SK-N-SH (cell line): Measurements from ENCODE around the gene PPP1R3F. TPM values are rescaled to one million over a fixed set of nuclear protein-coding genes. Genes with fewer than 3 reads are reported as not detected.

Source experiments
- CTCF ChIA-PET: fragments of 300-600, 350-600 bp; formaldehyde crosslinking; extraction: SDS; loops from one replicate; lab custom pipeline; 2021; lab: Yijun Ruan, JAX
- POLR2A ChIA-PET: fragments of 350-600 bp; sonication (Branson Sonifier 250); formaldehyde crosslinking; extraction: SDS; loops from one replicate; lab custom pipeline; 2020; ENCODE audit warnings: antibody characterized with exemption, inconsistent platforms; lab: Yijun Ruan, JAX
- DNase-seq: peaks from one replicate; pipeline ENCODE4 v3.0.0; 2012
- H2AFZ ChIP-seq: fragments of 200-600 bp; sonication (generic); 2 replicates; pipeline ENCODE4 v1.8.1; 2016; ENCODE audit warnings: antibody characterized with exemption, mild to moderate bottlenecking, low read depth
- H3F3A ChIP-seq: fragments of 200-600 bp; sonication (generic); replicated peaks from 2 replicates; pipeline ENCODE3; 2016; ENCODE audit warnings: antibody characterized with exemption, mild to moderate bottlenecking; ENCODE audit not compliant: insufficient read depth
- H3K27ac ChIP-seq, 2 experiments: fragments of 200-500 bp in 1 of 2; fragments of 200-600 bp in 1 of 2; sonication (Bioruptor generic) in 1 of 2; sonication (generic), shearing (Covaris generic) in 1 of 2; 2 replicates each; pipeline versions ENCODE4 v1.5.1 to v1.6.1; 2014 to 2016; ENCODE audit warnings: low read depth in 2 of 2, inconsistent platforms in 1 of 2, low read length in 1 of 2, mild to moderate bottlenecking in 1 of 2, mixed read lengths in 1 of 2
- H3K27me3 ChIP-seq: fragments of 200-600 bp; sonication (generic), shearing (Covaris generic); 2 replicates; pipeline ENCODE4 v1.6.1; 2016; ENCODE audit warnings: mixed run types; ENCODE audit not compliant: insufficient read depth
- H3K36me3 ChIP-seq, 2 experiments: fragments of 200-500 bp in 1 of 2; fragments of 200-600 bp in 1 of 2; sonication (Bioruptor generic) in 1 of 2; sonication (generic) in 1 of 2; replicated peaks in 1 of 2; 2 replicates each; pipeline versions ENCODE3 to v1.5.1; 2014 to 2016; ENCODE audit warnings: low read length in 1 of 2, mild to moderate bottlenecking in 1 of 2; ENCODE audit not compliant: insufficient read depth in 2 of 2, control insufficient read depth in 1 of 2
- H3K4me1 ChIP-seq, 2 experiments: fragments of 200-500 bp in 1 of 2; fragments of 200-600 bp in 1 of 2; sonication (Bioruptor generic) in 1 of 2; sonication (generic), shearing (Covaris generic) in 1 of 2; 2 replicates each; pipeline versions ENCODE4 v1.5.1 to v1.6.1; 2014 to 2016; ENCODE audit warnings: low read depth in 1 of 2, low read length in 1 of 2, mixed run types in 1 of 2; ENCODE audit not compliant: insufficient read depth in 2 of 2, control insufficient read depth in 1 of 2
- H3K4me2 ChIP-seq: fragments of 200-600 bp; sonication (generic), shearing (Covaris generic); 2 replicates; pipeline ENCODE4 v1.6.1; 2017; ENCODE audit warnings: mixed run types
- H3K4me3 ChIP-seq, 2 experiments: fragments of 200-500 bp in 1 of 2; fragments of 200-600 bp in 1 of 2; sonication (Bioruptor generic) in 1 of 2; sonication (generic), shearing (Covaris generic) in 1 of 2; 2 replicates each; pipeline versions ENCODE4 v1.5.1 to v1.8.1; 2014 to 2016; ENCODE audit warnings: low read depth in 2 of 2, inconsistent platforms in 1 of 2, low read length in 1 of 2, mild to moderate bottlenecking in 1 of 2, mixed read lengths in 1 of 2, moderate library complexity in 1 of 2
- H3K79me2 ChIP-seq: fragments of 200-600 bp; sonication (generic); 2 replicates; pipeline ENCODE4 v1.8.1; 2017; ENCODE audit warnings: mild to moderate bottlenecking; ENCODE audit not compliant: insufficient read depth
- H3K9ac ChIP-seq: fragments of 200-600 bp; sonication (generic); 2 replicates; pipeline ENCODE4 v1.6.1; 2017; ENCODE audit warnings: mixed run types
- H3K9me2 ChIP-seq: fragments of 200-600 bp; sonication (generic); 2 replicates; pipeline ENCODE4 v1.6.1; 2017; ENCODE audit warnings: mixed run types
- H3K9me3 ChIP-seq: fragments of 200-600 bp; sonication (generic); 2 replicates; pipeline ENCODE4 v1.6.1; 2017; ENCODE audit warnings: mixed run types, mild to moderate bottlenecking, moderate library complexity
- H4K20me1 ChIP-seq: fragments of 200-600 bp; sonication (generic); 2 replicates; pipeline ENCODE4 v1.6.1; 2017; ENCODE audit warnings: mild to moderate bottlenecking, mixed run types; ENCODE audit not compliant: insufficient read depth
- CTCF ChIP-seq: fragments of 200-600 bp; sonication (generic); IDR thresholded peaks from 2 replicates; pipeline ENCODE4 v1.6.1; 2017; ENCODE audit warnings: antibody characterized with exemption, mild to moderate bottlenecking, moderate library complexity
- FOSL2 ChIP-seq: IDR thresholded peaks from 2 replicates; pipeline ENCODE4 v1.4.0; 2012; ENCODE audit warnings: low read depth, mild to moderate bottlenecking, moderate library complexity, borderline replicate concordance
- FOXJ3 ChIP-seq: sonication (generic); formaldehyde crosslinking; IDR thresholded peaks from 2 replicates; pipeline ENCODE4 v1.5.1; 2020; ENCODE audit warnings: mild to moderate bottlenecking, missing genetic modification reagents
- FOXM1 ChIP-seq: IDR thresholded peaks from 2 replicates; pipeline ENCODE4 v1.4.0; 2012; ENCODE audit warnings: low read depth, mild to moderate bottlenecking
- GABPA ChIP-seq: IDR thresholded peaks from 2 replicates; pipeline ENCODE4 v1.4.0; 2012; ENCODE audit warnings: low read depth, mild to moderate bottlenecking
- IRF3 ChIP-seq: fragments of 150-350 bp; IDR thresholded peaks from 2 replicates; pipeline ENCODE4 v1.6.1; 2016; ENCODE audit warnings: mild to moderate bottlenecking, low read depth, low read length
- MEF2A ChIP-seq: IDR thresholded peaks from 2 replicates; pipeline ENCODE4 v1.4.0; 2012; ENCODE audit warnings: low read depth, borderline replicate concordance
- MXI1 ChIP-seq: IDR thresholded peaks from 2 replicates; pipeline ENCODE4 v1.6.1; 2012; ENCODE audit warnings: mild to moderate bottlenecking, low read depth, low read length, improper control_type of control experiment
- NRF1 ChIP-seq: IDR thresholded peaks from 2 replicates; pipeline ENCODE4 v1.6.1; 2012; ENCODE audit warnings: low read depth, mild to moderate bottlenecking, low read length
- PBX3 ChIP-seq: IDR thresholded peaks from 2 replicates; pipeline ENCODE4; 2012
- POLR2AphosphoS5 ChIP-seq: IDR thresholded peaks from 2 replicates; pipeline ENCODE4 v1.6.1; 2012; ENCODE audit warnings: low read depth, low read length
- RCOR1 ChIP-seq: fragments of 150-350 bp; IDR thresholded peaks from 2 replicates; pipeline ENCODE4 v1.6.1; 2017; ENCODE audit warnings: antibody characterized with exemption, low read length
- REST ChIP-seq: IDR thresholded peaks from 2 replicates; pipeline ENCODE4 v1.6.1; 2012; ENCODE audit warnings: mild to moderate bottlenecking, low read depth, low read length, moderate library complexity
- RXRA ChIP-seq: IDR thresholded peaks from 2 replicates; pipeline ENCODE4 v1.4.0; 2012; ENCODE audit warnings: low read depth, mild to moderate bottlenecking, borderline replicate concordance
- SIN3A ChIP-seq: IDR thresholded peaks from 2 replicates; pipeline ENCODE4 v1.6.1; 2012; ENCODE audit warnings: low read depth, mild to moderate bottlenecking, low read length, moderate library complexity, borderline replicate concordance
- TCF12 ChIP-seq: IDR thresholded peaks from 2 replicates; pipeline ENCODE4 v1.4.0; 2012
- TEAD4 ChIP-seq: IDR thresholded peaks from 2 replicates; pipeline ENCODE4 v1.4.0; 2012; ENCODE audit warnings: mild to moderate bottlenecking, borderline replicate concordance; ENCODE audit not compliant: insufficient read depth
- USF2 ChIP-seq: fragments of 150-350 bp; IDR thresholded peaks from 2 replicates; pipeline ENCODE4 v1.6.1; 2017; ENCODE audit warnings: antibody characterized with exemption, low read length, low read depth, borderline replicate concordance
- ZBTB33 ChIP-seq: IDR thresholded peaks from 2 replicates; pipeline ENCODE4 v1.4.0; 2012; ENCODE audit warnings: low read depth, borderline replicate concordance
- WGBS: methylation state at CpG from one replicate; pipeline ENCODE4 v1.1.6; 2017; ENCODE audit warnings: low lambda C conversion rate; 5-methylcytosine and 5-hydroxymethylcytosine counted together
- polyA plus RNA-seq, 3 experiments: library from polyadenylated mRNA; depleted of rRNA; stranded (reverse); fragments of >200 nt; gene quantifications; 2 replicates each; pipeline ENCODE4 v1.2.3, GENCODE V29; 2012

Gene PPP1R3F
- polyA plus RNA-seq, 1 of the 3 experiments (the other 2 are of a cell fraction), result 6.2 TPM

GRCh38 chrX:49221868-49222267 lies 47.7 kb upstream of the PPP1R3F start:
- Histone ChIP-seq H4K20me1 (no peaks in the 10 kb centered on the region), H3F3A (no peaks in the 10 kb centered on the region), H3K9me3 (no peaks in the 10 kb centered on the region), H3K4me2 (no peak overlapping the region), H3K79me2 (no peaks in the 10 kb centered on the region), H2AFZ (no peak overlapping the region), H3K27me3 (peaks cover 10% of the 10 kb centered on the region; the same call in 1 of the 2 replicates), H3K27ac (no peak overlapping the region), H3K4me3 (no peak overlapping the region), H3K9me2 (no peaks in the 10 kb centered on the region), H3K9ac (no peak overlapping the region), H3K4me1 (no peaks in the 10 kb centered on the region), H3K36me3 (no peaks in the 10 kb centered on the region)
- CTCF ChIA-PET, result no interaction called here
- 6% methylated on average over 2 of the region's 2 CpGs for WGBS
- DNase-seq, result no peak
- TF ChIP-seq NRF1, result no peak
- no peak for TF ChIP-seq MXI1
- TF ChIP-seq IRF3, result no peak
- TF ChIP-seq SIN3A, result no peak
- no peak for TF ChIP-seq USF2
- TF ChIP-seq GABPA, result no peak
- TF ChIP-seq FOSL2, result no peak
- TF ChIP-seq TEAD4, result no peak
- no peak for TF ChIP-seq PBX3
- TF ChIP-seq TCF12, result no peak
- TF ChIP-seq FOXM1, result no peak
- TF ChIP-seq REST, result no peak
- no peak for TF ChIP-seq CTCF
- TF ChIP-seq MEF2A, result no peak
- no peak for TF ChIP-seq RXRA
- no peak for TF ChIP-seq FOXJ3
- TF ChIP-seq ZBTB33, result no peak
- TF ChIP-seq RCOR1, result no peak
- TF ChIP-seq POLR2AphosphoS5, result no peak
- POLR2A ChIA-PET, result no interaction called here
